HUDEP-2 (cell line): ENCODE results near the gene EGFL8.

Source experiments
- DNase-seq, 76 experiments: peaks; one replicate each; lab custom pipeline; 2025; ENCODE audit not compliant: unreplicated experiment in 76 of 76; lab: John Stamatoyannopoulos, UW

EGFL8 gene

DNA sequence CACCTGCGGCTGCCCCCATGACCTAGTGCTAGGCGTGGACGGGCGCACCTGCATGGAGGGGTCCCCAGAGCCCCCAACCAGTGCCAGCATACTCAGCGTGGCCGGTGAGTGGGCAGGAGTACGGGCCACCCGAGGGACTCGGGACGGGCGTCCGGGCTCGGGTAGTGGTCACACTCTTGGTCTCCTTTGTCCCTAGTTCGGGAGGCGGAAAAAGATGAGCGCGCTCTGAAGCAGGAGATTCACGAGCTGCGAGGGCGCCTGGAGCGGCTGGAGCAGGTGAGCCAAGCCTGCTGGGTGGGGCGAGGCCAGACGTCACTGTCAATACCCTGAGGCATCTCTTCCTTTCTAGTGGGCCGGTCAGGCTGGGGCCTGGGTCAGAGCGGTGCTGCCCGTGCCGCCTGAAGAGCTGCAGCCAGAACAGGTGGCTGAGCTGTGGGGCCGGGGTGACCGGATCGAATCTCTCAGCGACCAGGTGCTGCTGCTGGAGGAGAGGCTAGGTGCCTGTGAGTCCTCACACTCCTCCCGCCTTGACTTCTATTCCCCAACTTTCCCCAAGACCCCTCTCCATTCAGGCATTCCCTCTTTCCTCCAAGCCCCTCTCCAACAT, 2.9 kb downstream of the EGFL8 start:
- DNase-seq: no peak

DNA sequence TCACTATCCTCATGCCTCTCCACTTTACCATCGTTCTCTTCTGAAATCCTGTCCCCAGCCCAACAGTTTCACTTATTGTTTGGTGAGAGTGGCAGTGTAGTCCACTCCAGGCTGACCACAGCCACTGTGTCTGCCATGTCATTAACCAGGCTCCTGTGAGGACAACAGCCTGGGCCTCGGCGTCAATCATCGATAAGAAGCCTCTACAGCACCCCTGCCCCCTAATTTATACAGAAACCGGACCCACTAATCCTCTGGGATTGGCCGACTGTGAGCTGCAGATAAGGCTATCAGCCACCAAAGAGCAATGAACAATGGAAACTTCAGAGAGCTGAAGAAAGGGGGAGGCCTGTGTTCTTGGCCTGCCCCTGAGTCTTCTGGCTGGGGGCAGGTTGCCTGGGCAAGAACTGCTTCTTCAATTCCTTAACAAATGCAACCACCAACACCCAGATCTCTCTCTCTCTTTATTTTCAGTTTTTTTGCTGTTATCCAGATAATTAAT, 3.4 kb downstream of the EGFL8 start:
- peak in 72 of 76 experiments; percentile 60 to 97 (median 83) for DNase-seq

DNA sequence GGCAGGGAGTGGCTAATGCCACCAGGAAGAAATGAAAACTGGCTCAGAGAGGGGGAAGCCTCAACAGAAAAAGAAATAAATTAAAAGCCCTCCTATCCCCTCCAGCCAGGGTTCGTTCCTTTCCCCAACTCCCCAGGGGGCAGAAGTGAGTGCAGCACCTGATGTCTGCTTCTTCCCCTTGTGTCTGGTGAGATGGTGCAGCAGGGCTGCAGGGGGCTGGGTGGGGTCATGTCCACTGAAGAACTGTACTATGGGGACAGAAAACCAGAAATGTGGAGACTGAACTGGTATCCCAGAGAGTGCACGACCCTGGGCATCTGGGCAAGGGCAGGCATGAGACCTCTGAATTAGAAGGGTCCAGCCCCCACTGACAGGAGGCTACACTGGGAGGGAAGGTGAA, 4.0 kb downstream of the EGFL8 start:
- peak in 4 of 76 experiments; percentile 31 to 46 (median 36) for DNase-seq

DNA sequence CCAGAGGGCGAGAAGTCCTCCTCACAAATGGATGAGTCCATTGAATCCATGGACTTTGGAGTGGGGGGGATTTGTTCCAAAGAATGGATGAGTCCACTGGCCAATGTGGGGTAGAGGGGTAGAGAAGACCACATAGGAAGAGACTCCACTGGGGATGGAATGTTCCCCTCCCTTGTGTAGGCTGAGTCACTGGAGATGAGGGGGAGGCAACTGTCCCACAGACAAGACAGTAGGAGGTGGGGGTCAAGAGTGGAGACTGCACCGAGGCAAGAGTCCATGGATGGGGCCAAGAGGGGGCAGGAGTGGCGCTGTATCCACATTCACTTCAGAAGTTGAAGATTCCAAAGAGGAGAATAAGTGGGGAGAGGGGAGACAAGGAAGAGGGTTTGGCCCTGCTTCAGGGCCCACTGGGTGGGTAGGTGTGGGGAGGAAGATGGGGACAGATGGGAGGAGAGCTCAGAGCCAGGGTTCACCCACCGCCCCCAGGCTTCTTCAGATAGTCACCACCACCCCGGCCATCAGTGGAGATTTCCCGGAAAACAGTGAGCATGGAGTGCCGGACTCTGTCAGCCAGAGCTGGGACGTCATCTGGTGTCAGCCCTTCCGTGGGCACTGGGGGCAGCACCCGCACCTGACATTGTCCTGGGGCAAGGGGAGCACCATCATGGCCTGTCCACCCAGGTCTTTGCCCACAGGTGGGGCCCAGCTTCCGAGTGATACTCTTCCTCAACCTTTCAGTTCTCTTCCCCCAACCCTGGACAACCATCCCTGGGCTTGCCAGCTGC, 4.6 kb downstream of the EGFL8 start:
- peak in 8 of 76 experiments; percentile 21 to 48 (median 28) for DNase-seq

DNA sequence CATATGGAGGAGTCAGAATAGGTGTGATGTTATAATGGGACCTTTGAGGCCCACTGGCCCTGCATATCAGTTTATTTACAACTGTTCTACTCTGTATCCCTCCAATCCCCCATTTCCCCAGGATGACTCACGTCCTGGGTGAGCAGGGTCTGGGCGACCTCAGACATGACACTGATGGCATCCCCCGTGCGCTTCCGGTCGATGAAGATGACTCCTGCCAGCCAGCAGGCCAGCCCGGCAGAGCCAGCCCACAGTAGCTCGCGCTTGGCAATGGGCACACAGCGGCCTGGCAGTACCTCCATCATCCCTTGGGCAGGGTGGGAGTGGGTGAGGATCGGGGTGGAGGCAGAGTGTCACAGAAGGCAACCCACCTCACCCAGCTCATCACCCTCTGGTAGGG, 5.9 kb downstream of the EGFL8 start:
- DNase-seq: no peak

DNA sequence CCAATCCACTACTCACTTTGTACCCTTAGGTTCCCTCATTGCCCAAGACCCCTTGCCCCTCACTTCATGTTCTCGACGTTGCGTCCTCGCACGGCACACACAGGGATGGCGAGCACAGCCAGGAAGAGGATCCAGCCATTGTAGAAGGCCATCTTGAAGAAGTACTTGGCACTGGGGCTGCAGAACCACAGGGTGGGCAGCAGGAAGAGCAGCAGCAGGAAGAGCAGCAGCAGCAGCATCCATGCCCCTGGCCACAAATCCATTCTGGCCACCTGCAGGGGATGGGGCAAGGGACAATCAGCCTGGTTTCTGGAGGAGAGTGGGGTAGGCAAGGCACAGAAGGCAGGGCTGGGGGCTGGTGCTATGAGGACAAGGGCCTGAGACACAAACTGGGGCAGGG, 6.8 kb downstream of the EGFL8 start:
- DNase-seq: no peak

DNA sequence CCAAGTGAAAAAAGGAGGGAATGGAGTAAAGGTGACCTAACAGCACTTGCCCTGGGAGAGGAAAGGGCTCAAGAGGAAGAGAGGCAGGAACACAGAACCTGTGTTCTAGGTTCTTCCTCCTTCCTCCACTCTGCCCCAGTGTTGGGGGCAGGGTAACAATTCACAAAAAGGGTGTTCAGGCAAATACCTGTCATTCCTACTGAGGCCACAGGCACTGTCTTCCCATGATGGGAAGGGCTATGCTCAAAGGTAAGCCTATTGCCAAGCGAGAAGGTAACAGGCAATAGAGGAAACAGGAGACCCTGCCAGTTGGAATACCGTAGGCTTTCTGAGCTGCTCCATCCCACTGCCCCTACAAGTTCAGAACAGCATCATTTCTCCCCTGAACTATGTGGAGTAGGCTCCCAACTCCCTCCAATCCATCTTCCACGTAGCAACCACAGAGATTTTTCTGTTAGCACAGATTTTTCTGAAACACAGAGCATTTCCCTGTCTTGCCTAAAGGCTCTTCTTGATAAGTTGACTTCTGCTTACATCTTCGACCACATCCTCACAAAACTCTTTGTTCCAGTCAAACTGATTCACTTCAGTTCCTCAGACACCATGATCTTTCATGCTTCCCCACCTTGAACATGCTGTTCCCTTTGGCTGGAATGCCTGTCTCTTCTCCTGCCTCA, 8.8 kb downstream of the EGFL8 start:
- no peak for DNase-seq

DNA sequence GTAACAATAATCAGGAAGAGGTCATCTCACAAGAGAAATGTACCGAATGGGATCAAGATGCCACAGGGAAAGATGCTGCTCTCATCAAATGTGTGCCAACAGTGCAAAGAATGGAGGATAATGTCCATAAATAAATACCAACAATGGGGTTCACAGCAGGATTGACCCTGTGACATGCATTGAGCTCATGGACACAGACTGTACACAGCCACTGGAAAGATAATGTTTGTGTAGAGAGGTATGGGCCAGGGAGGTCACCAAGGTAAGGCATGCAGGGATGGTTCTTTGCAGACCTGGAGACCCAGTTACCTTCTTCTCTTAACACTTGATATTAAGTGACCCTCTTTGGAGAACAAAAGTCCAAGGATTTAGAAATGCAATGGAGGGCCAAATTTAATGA, 10.0 kb downstream of the EGFL8 start:
- DNase-seq: no peak

DNA sequence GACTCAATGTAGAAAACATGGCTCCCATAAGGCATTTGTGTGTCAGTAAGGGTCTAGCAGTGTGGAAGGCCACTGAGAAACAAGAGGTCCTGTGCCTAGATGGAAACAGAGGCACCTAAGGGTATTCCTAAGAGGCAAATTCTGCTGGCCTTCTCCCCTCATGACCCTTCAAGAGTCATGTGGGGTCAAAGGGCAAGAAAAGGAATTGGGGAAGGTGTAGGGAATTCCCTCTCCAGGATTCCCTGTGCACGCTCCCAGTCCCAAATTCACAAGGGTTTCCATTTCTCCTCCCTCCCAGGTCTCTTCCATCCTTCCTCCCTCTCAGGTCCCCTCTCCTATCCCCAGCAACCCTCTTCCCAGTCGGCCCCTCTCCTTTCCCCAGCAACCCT, 10.9 kb downstream of the EGFL8 start:
- DNase-seq: no peak

DNA sequence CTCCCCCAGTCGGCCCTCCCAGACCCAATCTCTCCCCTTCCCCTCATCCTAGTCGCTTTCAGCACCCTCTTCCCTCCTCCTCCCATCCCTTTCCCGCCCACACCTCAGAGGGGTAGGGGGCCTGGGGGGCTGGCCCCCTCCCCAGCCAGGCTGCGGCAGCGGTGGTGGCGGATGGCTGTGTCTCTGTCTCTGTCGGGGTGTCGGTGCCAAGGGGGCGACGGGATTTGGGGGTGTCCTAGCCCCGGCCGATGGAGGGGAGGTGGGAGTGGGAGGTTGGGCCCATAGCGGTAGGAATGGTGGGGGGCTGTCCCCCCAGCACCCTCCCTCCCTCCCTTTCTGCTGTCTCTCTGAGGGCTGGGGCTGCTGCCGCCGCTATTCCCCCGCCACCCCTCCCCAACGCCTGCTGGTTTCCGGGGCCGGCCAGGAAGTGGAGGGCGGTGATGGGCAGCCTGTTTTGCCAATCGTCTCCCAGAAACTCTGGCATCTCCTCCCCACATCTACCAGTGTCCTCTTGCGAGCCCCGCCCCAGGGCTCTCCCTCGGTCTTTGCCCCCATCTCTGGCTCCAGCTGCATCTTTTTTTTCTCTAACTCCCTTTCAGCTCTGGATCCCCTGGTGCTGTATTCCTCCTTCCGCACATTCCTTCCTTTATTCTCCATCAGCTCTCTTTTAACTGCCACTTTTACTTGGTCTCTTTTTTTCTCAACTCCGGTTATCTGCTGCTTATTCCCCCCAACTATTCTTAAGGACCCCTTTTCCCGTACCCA, 11.5 kb downstream of the EGFL8 start, which contains the start of gene AGPAT1:
Gene AGPAT1, minus strand, starts transcription at position 374 of the 765 bp plus-strand sequence. CDS start 4,588 bp downstream, outside the sequence.
- peak in 74 of 76 experiments; percentile 61 to 99 (median 97) for DNase-seq

DNA sequence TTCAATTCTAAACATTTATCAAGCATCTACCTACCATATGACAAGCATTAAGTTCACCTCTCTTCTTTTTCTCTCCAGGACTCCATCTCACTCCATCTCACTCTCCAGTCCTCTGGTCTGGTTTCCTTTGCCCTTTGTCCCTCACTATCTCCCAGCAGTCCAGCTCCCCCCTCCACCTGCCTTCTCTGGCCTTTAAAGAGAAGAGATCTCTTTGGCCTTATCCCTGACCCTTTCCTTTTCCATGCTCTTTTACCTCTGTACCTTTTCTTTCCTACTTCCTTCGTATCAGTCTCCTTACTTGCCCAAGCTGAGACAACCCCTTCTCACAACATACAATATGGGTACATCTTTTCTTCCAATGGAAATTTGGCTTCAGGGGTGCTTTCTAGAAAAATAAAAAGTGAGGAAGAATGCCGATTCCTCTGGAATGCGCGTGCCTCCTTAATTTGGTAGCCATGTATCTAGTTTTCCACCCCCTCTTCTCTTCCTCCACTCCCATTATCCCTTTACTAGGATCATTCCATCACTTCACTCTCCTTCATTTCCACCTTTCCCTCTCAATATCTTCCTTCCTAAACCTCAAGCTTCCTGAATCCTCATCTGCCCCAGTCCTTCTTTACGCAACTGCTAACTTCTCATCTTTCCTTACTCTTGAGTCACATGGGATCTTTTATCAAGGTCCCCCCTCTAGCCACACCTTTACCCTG, 12.2 kb downstream of the EGFL8 start:
- no peak for DNase-seq

DNA sequence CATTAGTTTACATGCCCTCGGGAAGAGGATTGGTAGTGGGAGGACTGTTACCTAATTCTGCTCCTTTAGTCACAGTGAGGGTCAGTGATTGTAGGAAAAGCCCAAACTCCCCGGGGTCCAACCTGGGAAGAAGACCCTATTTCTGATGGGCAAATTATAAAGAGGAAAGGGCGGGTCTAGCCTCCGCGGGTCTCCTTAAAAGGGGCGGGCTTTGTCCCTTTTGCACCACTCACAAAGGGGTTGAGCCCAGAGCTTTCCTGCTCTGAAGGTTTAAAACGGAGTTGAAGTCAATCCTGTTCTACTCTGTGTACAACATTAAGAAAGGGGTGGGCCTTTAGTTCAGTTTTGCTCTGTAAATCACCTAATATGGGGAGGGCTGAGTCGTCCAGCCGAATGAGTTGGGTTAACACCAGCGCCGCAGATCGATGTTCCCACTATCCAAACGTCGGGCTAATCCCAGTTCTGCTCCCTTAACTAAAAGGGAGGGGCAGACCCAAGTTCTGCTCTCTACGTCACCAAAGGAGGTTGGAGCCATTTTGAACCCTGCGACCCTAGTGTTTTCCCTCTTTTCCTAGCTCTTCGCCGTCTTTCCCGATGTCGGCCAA, 12.9 kb downstream of the EGFL8 start:
- DNase-seq: peak in 36 of 76 experiments; percentile 21 to 74 (median 54)

DNA sequence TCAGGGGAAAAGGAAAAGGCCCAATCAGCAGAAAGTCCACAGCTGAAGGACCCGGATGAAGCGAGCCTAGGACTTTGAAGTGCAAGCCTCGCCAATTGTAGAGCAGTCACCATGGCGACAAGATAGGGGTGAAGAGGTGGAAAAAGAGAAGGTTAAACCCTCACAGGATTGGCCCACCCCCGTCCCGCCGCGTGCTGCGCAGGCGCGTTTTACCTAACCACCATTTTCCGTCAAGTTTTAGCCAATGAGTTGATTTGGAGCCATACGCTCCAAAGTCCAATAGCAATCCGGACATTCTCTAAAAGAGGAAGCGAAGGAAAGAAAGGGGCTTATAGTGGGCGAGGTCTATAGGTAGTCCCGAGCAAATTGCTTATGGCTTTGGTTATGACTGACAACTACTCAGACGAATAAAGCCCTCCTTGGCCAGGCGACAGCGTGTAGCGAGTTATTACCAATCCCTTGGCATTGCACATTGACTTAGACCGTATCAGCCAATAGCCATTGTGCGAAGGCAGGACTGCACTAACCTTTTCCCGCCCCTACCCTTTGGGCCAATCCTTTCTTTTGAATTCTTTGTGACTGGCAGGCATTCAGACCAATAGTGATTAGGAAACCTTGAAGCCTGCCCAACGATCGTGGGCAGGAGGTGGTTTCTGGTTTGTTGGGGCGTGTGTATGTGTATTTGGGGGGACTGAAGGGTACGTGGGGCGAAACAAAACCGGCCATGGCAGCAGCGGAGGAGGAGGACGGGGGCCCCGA, 13.6 kb downstream of the EGFL8 start, which contains the start of gene RNF5:
Gene RNF5, plus strand, starts transcription at position 618 of the 759 bp plus-strand sequence. Its CDS starts 107 bp downstream, at position 725.
- DNase-seq: peak in 74 of 76 experiments; percentile 91 to 100 (median 99)

DNA sequence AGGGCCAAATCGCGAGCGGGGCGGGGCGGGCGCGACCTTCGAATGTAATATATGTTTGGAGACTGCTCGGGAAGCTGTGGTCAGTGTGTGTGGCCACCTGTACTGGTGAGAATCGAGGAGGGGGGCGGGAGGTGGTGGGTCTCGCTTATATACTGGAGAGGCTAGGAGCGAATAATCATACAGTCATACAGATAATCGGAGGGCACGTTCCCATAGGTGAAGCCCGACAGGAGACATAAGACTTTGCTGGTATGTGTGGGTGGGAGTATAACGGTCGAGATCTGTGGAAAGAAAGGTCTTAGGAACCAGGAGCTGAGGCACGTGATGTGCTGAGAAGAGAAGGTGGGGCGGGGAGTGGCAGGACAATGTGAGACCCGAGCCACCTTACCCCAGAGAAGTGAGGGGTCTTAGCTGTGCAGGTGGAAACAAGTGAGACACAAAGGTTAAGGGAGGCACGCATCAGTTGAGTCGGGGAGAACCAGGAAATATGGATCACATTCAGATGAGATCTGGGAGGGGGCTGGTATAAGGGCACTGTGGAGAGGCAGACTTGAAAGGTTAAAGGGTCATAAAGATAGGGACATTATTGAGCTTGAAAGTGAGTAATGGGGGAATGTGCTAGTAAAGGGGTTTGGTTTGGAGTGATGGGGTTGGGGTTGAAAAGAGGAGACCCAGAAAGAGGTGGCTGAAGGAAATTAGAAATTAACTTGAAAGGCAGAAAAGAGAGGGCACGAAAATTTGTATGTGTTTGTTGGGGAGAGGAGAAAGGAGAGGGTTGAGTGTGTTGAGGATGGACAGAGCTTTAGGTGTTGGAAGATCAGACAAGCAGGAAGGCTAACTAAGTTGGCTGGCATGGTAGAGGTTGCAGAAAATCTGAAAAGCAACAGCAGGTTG, 14.4 kb downstream of the EGFL8 start:
- DNase-seq: peak in 1 of 76 experiments; percentile 65

DNA sequence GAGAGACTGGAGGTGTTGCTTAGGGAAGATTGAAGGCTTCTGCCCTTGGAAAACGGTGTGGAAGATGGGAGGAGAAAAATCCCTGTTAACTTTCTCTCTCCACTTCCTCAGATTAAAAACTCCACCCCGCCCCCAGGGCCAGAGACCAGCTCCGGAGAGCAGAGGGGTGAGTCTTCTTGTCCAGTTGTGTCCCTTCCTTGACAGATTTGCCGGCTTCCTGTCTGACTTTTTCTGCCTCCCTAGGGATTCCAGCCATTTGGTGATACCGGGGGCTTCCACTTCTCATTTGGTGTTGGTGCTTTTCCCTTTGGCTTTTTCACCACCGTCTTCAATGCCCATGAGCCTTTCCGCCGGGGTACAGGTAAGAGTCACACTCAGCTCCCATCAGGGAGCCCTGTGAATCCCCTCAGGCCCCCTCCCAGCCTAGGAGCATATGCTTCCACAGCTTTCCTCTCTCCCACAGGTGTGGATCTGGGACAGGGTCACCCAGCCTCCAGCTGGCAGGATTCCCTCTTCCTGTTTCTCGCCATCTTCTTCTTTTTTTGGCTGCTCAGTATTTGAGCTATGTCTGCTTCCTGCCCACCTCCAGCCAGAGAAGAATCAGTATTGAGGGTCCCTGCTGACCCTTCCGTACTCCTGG, 15.5 kb downstream of the EGFL8 start:
- no peak for DNase-seq

DNA sequence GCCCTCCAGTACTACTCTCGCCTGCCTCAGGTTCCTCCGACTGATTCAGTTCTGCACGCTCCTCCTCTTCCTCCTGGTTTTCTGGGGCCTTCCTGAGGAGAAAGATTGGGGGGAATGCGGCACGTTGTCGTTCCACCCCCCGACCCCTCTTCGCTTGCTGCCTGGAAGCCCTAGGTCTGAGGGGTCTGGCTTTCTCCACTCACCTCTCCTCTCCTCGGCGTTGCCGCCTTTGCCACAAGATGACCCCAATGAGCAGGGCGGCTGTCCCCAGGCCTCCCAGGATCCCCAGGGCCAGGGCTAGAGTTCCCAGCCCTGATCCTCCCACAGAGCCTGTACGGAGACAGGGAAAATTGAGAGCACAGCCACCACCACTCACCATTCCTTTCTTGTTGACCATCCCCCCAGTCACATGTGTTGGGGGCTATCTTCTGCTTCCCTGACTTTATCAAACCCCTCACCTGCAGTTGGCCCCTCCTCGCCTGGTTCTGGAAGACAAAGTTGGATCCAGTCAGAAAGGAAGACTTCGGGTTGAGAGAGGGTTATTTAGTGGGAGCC, 16.8 kb downstream of the EGFL8 start:
- DNase-seq: no peak
